Measurements from ENCODE around the gene VAC14.

Gene VAC14

GRCh38 chr16:70753694-70754325 is 47.1 kb downstream of the VAC14 start:
- TF ChIP-seq CTCF (IDR thresholded peaks at IDR 0.05; ENCODE audit: borderline replicate concordance, insufficient read depth, low read depth, low read length) = no peak

GRCh38 chr16:70753228-70753627 is 47.7 kb downstream of the VAC14 start:
- TF ChIP-seq CTCF (IDR thresholded peaks at IDR 0.05; ENCODE audit: borderline replicate concordance, insufficient read depth, low read depth, low read length) = no peak
- H3K4me3 ChIP-seq (ENCODE audit: low read depth, low read length) = no peak overlapping the region

More at GRCh38 chr16:70753694-70754325, 47.1 kb downstream of the VAC14 start:
- H3K4me3 ChIP-seq (ENCODE audit: low read depth, low read length) = no peak overlapping the region

- no peak overlapping the region for H3K4me3 ChIP-seq (ENCODE audit: low read depth, low read length)
- TF ChIP-seq CTCF (IDR thresholded peaks at IDR 0.05; ENCODE audit: borderline replicate concordance, insufficient read depth, low read depth, low read length) = no peak
Observed at GRCh38 chr16:70752426-70752825, 48.5 kb downstream of the VAC14 start.

GRCh38 chr16:70751593-70751992 is 49.4 kb downstream of the VAC14 start:
- no peak overlapping the region for H3K4me3 ChIP-seq (ENCODE audit: low read depth, low read length)
- TF ChIP-seq CTCF (IDR thresholded peaks at IDR 0.05; ENCODE audit: borderline replicate concordance, insufficient read depth, low read depth, low read length) = no peak

GRCh38 chr16:70750893-70751467 is 50.0 kb downstream of the VAC14 start:
- H3K4me3 ChIP-seq (ENCODE audit: low read depth, low read length) = no peak overlapping the region
- TF ChIP-seq CTCF (IDR thresholded peaks at IDR 0.05; ENCODE audit: borderline replicate concordance, insufficient read depth, low read depth, low read length) = no peak

GRCh38 chr16:70749681-70750601 is 51.0 kb downstream of the VAC14 start:
- no peak overlapping the region for H3K4me3 ChIP-seq (ENCODE audit: low read depth, low read length)
- TF ChIP-seq CTCF (IDR thresholded peaks at IDR 0.05; ENCODE audit: borderline replicate concordance, insufficient read depth, low read depth, low read length) = no peak

Data from GM12875 (cell line).